HG03432 (cell line): Measurements from ENCODE around the gene COMMD6.
A peak's percentile ranks its signal among the peaks of the same experiment; 100 is the strongest.

Source experiments
- ATAC-seq: cut with Tn5 transposase; IDR thresholded peaks from one replicate; pipeline ENCODE4 v1.9.1; 2021; ENCODE audit warnings: mild to moderate bottlenecking, moderate library complexity; ENCODE audit not compliant: unreplicated experiment

Gene COMMD6

GRCh38 chr13:75485286-75486062 is 52.2 kb downstream of the COMMD6 start:
- no peak for ATAC-seq

GRCh38 chr13:75482820-75483079 is 54.9 kb downstream of the COMMD6 start:
- no peak for ATAC-seq

DNA sequence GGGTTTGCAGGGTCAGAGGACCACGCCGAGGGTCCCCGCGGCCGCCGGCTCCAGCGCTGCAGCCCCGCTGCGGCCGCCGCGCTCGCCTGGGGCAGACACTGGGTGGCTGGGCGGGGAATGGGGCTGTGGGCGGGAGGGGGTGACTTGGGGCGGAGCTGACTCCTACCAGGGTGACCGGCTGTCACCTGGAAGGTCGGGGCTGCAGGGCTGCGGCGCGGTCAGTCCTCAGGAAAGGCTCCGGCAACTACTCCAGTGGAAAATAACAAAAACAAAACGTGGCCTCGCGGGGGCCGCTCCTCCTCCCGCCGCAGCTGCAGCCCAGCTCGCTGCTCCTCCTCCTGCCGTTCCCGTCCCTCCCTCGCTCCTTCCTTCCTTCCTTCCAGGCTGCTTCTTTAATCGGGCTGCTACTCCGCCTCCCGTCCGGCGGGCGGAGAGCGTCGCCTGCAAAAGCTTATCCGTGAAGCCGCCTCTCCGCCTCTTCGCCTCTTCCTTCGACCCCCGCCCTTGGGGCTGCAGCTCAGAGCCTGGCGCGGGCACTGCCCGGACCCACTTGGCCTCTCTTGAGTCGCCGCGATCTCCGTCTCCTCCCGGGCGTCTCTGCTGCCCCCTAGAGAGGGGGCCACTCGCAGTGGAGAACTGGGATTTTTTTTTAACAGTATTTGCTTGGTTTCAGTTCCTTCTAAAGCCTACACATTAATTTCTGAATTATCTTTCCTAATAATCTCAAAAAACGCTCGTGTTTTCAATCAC is 55.4 kb downstream of the COMMD6 start, which contains the start of gene TBC1D4:
TSS of gene TBC1D4 (minus strand) at position 100 of the 750 bp plus-strand sequence. CDS start 402 bp downstream, outside the sequence.
- peak; percentile 78 for ATAC-seq

DNA sequence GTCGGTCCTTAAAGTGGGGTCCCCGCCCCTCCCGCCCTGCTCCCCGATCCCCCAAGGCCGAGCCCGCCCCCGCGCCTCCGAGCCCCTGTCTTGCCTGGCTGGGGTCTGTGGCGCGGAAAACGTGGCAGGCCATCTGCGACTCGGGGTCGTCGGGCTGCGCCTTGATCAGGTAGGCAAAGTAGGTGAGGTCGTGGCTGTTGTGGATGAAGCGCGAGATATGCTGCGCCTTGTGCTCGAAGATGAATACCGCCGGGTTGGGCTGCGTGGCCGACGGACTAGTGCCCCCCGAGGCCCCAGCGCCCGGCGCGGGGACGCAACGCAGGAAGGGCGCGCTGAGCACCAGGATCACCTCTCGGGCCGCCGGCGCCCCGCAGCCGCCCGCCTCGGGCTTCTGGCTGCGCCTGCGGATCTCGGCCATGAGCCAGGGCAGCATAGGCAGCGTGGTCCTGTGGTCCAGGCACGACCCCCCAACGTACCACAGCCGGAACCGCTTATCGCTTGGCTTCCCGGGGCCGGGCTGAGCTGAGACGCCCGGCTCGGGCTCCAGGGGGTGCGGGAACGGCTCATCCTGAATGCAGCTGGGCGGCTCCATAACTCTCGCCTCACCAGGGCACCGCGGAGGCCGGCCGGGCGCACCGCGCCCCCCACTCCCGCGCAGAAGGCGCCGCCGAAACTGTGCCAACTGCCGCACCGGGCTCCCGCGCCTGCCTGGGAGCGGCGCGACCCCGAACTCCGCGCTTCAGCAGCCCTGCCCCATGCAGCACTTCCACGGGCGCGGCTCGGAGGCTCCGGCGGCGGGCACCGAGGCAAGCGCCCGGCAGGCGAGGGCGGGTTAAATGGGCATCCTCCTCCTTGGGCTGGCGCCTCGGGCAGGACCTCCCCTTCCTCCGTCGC is 56.2 kb downstream of the COMMD6 start:
- peak; percentile 28 for ATAC-seq

- peak; percentile 9 for ATAC-seq
These were observed 56.9 kb downstream of the COMMD6 start for GRCh38 chr13:75480671-75481175.

GRCh38 chr13:75479102-75479740 is 58.4 kb downstream of the COMMD6 start:
- no peak for ATAC-seq

GRCh38 chr13:75478659-75479058 is 59.0 kb downstream of the COMMD6 start:
- ATAC-seq, result no peak
